BJ (cell line): ENCODE measurements around the gene RBMX. TPM values are rescaled to one million over a fixed set of nuclear protein-coding genes. Genes with fewer than 3 reads are reported as not detected.

ENCODE experiments used
- CTCF ChIA-PET: fragments of 350-600 bp; formaldehyde crosslinking; extraction: SDS; loops from one replicate; lab custom pipeline; 2021; ENCODE audit warnings: antibody characterized with exemption, inconsistent platforms; lab: Yijun Ruan, JAX
- POLR2A ChIA-PET: fragments of 300-600 bp; sonication (Branson Sonifier 250); formaldehyde crosslinking; extraction: SDS; loops from one replicate; lab custom pipeline; 2021; ENCODE audit warnings: antibody characterized with exemption; lab: Charles Lee
- DNase-seq: peaks from one replicate; pipeline ENCODE4 v3.0.0-alpha.2; 2011; ENCODE audit warnings: low read depth
- H3K27me3 ChIP-seq: 2 replicates; pipeline ENCODE4 v1.6.0; 2011; ENCODE audit warnings: low read length; ENCODE audit not compliant: control insufficient read depth, insufficient read depth
- H3K36me3 ChIP-seq: 2 replicates; pipeline ENCODE4 v1.5.1; 2011; ENCODE audit warnings: low read length; ENCODE audit not compliant: control insufficient read depth, insufficient read depth
- H3K4me3 ChIP-seq: 2 replicates; pipeline ENCODE4 v1.5.1; 2011; ENCODE audit warnings: low read depth, mild to moderate bottlenecking, control low read depth, low read length
- CTCF ChIP-seq: IDR thresholded peaks from 2 replicates; pipeline ENCODE4 v1.5.1; 2011; ENCODE audit warnings: low read depth, mild to moderate bottlenecking, control low read depth, inconsistent platforms, low read length, moderate library complexity; ENCODE audit not compliant: insufficient read depth
- polyA plus RNA-seq: library from polyadenylated mRNA; depleted of rRNA; stranded (reverse); fragments of >200 nt; gene quantifications from 2 replicates; pipeline ENCODE4 v1.2.3, GENCODE V29; 2011

RBMX gene
- polyA plus RNA-seq, 1 experiment, result 73.5 TPM

GRCh38 chrX:136870064-136870463, 10.5 kb downstream of the RBMX start:
- Histone ChIP-seq H3K4me3 (no peak overlapping the region), H3K36me3 (peaks cover 2% of the 10 kb centered on the region), H3K27me3 (no peaks in the 10 kb centered on the region)
- DNase-seq, result no peak
- TF ChIP-seq CTCF, result no peak
- POLR2A ChIA-PET, result no interaction called here
- CTCF ChIA-PET, result no interaction called here

- ChIA-PET CTCF (no interaction called here), POLR2A (no interaction called here)
- DNase-seq, result no peak
- Histone ChIP-seq H3K4me3 (no peak overlapping the region), H3K27me3 (no peaks in the 10 kb centered on the region), H3K36me3 (no peaks in the 10 kb centered on the region; the same call in none of the 2 replicates)
- TF ChIP-seq CTCF, result no peak
Measured at GRCh38 chrX:136868283-136869055, 12.1 kb downstream of the RBMX start.

GRCh38 chrX:136867518-136867917, 13.0 kb downstream of the RBMX start:
- H3K36me3 ChIP-seq, result no peaks in the 10 kb centered on the region; the same call in none of the 2 replicates
- TF ChIP-seq CTCF, result no peak
- no peak for DNase-seq
- ChIA-PET POLR2A (no interaction called here), CTCF (no interaction called here)
- H3K4me3 ChIP-seq, result no peak overlapping the region
- no peaks in the 10 kb centered on the region for H3K27me3 ChIP-seq

- H3K27me3 ChIP-seq, result no peaks in the 10 kb centered on the region
- no peak for TF ChIP-seq CTCF
- ChIA-PET CTCF (interaction anchor here (1.1 kb wide), 1 partner anchor 158 kb away, joined by 3 read pairs; no protein-coding TSS in a partner anchor), POLR2A (no interaction called here)
- H3K36me3 ChIP-seq, result no peaks in the 10 kb centered on the region; the same call in none of the 2 replicates
- H3K4me3 ChIP-seq, result no peak overlapping the region
- no peak for DNase-seq
Measured at GRCh38 chrX:136867096-136867491, 13.4 kb downstream of the RBMX start.

GRCh38 chrX:136866337-136867095, 14.0 kb downstream of the RBMX start:
- Histone ChIP-seq H3K27me3 (no peaks in the 10 kb centered on the region), H3K4me3 (no peak overlapping the region), H3K36me3 (no peaks in the 10 kb centered on the region; the same call in 1 of the 2 replicates)
- ChIA-PET POLR2A (no interaction called here), CTCF (interaction anchor here (1.1 kb wide), 1 partner anchor 158 kb away, joined by 3 read pairs; no protein-coding TSS in a partner anchor)
- no peak for DNase-seq
- no peak for TF ChIP-seq CTCF
